Measurements from ENCODE around the gene BYSL.

GRCh38 chr6:41937472-41937860 is 16.2 kb downstream of the BYSL start:
- no peak for TF ChIP-seq POLR2AphosphoS5 (IDR thresholded peaks at IDR 0.05; ENCODE audit: low read depth, low read length)
- TF ChIP-seq POLR2A (IDR thresholded peaks at IDR 0.05; ENCODE audit: low read depth, low read length), result no peak

Data from GM12892 (cell line).